ENCODE measurements around the gene TUSC2.

Gene TUSC2

DNA sequence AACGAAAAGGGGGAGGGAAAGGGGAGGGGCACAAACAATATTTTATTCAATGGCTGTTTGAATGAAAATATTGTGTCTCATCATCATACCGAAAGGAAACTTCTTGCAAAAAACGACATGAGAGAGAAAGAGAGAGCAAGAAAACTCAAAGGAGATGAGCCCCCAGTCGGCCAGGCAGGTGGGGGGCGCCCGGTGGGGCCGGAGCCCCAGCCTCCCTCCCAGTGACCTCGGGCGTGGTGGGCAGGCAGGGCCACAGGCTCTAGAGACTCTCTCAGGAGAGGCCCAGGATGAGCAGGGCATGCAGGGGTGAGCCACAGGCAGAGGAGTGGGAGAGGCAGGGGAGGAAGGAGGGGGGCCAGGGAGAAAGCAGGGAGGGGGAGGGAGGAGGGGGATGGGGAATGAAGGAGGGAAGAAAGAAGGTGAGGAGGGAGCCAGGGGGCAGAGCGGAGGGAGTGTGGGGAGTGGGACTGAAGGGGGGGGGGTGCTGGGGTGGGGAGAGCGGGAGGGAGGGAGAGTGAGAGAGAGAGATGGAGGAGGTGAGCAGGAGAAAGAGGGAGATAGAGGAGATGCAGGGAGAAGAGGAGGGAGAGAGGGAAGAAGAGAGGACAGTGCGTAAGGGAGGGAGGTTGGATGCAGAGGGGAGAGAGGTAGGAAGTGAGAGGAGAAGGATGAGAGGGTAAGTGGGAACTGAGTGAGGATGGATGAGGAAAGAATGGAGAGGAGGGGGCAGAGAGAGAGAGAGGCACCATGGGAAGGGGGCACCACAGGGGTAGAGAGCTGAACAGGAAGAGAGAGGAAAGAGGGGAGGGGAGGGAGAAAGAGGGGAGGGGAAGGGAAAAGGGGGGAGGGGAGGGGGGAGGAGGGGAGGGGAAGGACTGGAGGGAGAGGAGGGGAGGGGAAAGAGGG, 45.4 kb upstream of the TUSC2 start:
- no peak for TF ChIP-seq MAX (IDR thresholded peaks at IDR 0.05)
- TF ChIP-seq TAF1 (IDR thresholded peaks at IDR 0.05; ENCODE audit: low read depth), result no peak
- no peak for TF ChIP-seq TCF12 (IDR thresholded peaks at IDR 0.05; ENCODE audit: low read depth)
- TF ChIP-seq ZBTB7A (IDR thresholded peaks at IDR 0.05; ENCODE audit: low read depth), result no peak
- TF ChIP-seq, protein P1, sequence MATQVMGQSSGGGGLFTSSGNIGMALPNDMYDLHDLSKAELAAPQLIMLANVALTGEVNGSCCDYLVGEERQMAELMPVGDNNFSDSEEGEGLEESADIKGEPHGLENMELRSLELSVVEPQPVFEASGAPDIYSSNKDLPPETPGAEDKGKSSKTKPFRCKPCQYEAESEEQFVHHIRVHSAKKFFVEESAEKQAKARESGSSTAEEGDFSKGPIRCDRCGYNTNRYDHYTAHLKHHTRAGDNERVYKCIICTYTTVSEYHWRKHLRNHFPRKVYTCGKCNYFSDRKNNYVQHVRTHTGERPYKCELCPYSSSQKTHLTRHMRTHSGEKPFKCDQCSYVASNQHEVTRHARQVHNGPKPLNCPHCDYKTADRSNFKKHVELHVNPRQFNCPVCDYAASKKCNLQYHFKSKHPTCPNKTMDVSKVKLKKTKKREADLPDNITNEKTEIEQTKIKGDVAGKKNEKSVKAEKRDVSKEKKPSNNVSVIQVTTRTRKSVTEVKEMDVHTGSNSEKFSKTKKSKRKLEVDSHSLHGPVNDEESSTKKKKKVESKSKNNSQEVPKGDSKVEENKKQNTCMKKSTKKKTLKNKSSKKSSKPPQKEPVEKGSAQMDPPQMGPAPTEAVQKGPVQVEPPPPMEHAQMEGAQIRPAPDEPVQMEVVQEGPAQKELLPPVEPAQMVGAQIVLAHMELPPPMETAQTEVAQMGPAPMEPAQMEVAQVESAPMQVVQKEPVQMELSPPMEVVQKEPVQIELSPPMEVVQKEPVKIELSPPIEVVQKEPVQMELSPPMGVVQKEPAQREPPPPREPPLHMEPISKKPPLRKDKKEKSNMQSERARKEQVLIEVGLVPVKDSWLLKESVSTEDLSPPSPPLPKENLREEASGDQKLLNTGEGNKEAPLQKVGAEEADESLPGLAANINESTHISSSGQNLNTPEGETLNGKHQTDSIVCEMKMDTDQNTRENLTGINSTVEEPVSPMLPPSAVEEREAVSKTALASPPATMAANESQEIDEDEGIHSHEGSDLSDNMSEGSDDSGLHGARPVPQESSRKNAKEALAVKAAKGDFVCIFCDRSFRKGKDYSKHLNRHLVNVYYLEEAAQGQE (IDR thresholded peaks at IDR 0.05; ENCODE audit: low read depth), result no peak
- no peak for TF ChIP-seq EP300 (IDR thresholded peaks at IDR 0.05; ENCODE audit: borderline replicate concordance)
- TF ChIP-seq RAD21 (IDR thresholded peaks at IDR 0.05; ENCODE audit: low read depth), result no peak
- no peak for TF ChIP-seq FOXM1 (IDR thresholded peaks at IDR 0.05; ENCODE audit: borderline replicate concordance, low read depth)
- TF ChIP-seq, protein P2, sequence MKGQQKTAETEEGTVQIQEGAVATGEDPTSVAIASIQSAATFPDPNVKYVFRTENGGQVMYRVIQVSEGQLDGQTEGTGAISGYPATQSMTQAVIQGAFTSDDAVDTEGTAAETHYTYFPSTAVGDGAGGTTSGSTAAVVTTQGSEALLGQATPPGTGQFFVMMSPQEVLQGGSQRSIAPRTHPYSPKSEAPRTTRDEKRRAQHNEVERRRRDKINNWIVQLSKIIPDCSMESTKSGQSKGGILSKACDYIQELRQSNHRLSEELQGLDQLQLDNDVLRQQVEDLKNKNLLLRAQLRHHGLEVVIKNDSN (IDR thresholded peaks at IDR 0.05), result no peak

DNA sequence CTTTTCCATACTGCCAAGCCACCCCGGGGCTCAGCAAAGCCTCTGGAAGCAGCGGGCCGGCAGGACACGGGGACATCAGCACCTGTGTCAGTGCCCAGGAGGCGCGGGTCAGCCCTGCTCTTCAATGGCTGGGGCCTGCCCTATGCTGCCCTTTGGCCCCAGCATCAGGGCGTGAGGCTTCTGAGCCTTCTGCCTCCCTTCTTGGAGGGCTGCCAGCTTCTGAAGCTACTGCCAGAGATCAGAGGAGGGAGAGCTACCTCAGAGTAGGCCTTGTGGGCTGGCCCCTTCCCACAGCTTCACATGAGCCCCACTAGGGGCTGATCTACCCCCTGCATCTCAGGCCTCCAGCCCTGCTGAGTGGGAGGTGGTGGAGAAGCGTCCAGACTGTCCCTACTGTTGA, 44.3 kb upstream of the TUSC2 start:
- TF ChIP-seq NFIC (IDR thresholded peaks at IDR 0.05) (no peak), FOXM1 (IDR thresholded peaks at IDR 0.05; ENCODE audit: borderline replicate concordance, low read depth) (no peak), CEBPB (IDR thresholded peaks at IDR 0.05) (no peak), TCF12 (IDR thresholded peaks at IDR 0.05; ENCODE audit: low read depth) (no peak), YY1 (IDR thresholded peaks at IDR 0.05; ENCODE audit: low read depth) (no peak), ZBTB7A (IDR thresholded peaks at IDR 0.05; ENCODE audit: low read depth) (no peak), TAF1 (IDR thresholded peaks at IDR 0.05; ENCODE audit: low read depth) (no peak), EGR1 (IDR thresholded peaks at IDR 0.05) (no peak), TEAD4 (IDR thresholded peaks at IDR 0.05) (no peak), RAD21 (IDR thresholded peaks at IDR 0.05; ENCODE audit: low read depth) (no peak), MAX (IDR thresholded peaks at IDR 0.05) (no peak), EP300 (IDR thresholded peaks at IDR 0.05; ENCODE audit: borderline replicate concordance) (no peak), CREB1 (IDR thresholded peaks at IDR 0.05; ENCODE audit: low read depth) (no peak)
- TF ChIP-seq, protein P1 (IDR thresholded peaks at IDR 0.05; ENCODE audit: low read depth), result no peak
- TF ChIP-seq, protein P2 (IDR thresholded peaks at IDR 0.05), result no peak

GRCh38 chr3:50371133-50371685, 43.2 kb upstream of the TUSC2 start:
- TF ChIP-seq ZBTB7A (IDR thresholded peaks at IDR 0.05; ENCODE audit: low read depth) (no peak), RAD21 (IDR thresholded peaks at IDR 0.05; ENCODE audit: low read depth) (no peak), EGR1 (IDR thresholded peaks at IDR 0.05) (no peak), YY1 (IDR thresholded peaks at IDR 0.05; ENCODE audit: low read depth) (no peak), TCF12 (IDR thresholded peaks at IDR 0.05; ENCODE audit: low read depth) (no peak), TEAD4 (IDR thresholded peaks at IDR 0.05) (no peak), CREB1 (IDR thresholded peaks at IDR 0.05; ENCODE audit: low read depth) (no peak)

DNA sequence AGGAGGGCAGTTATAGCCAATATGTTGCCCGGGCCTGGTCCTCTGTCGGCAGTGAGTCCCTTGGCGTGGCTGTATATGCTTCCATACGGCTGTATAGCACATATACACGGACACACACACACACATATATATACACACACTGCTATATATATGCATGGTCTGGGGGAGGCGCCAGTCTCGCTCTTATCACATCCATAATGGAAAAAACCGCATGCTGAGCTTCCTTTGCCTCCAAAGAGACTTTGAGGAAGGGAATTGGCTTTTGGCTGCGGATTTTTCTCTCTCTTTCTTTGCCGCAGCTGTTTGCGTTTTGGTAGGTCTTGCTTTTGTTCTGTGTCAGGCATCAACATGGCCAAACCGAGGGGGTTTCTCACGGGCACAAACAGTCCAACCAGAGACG, 42.6 kb upstream of the TUSC2 start:
- TF ChIP-seq, protein P2 (IDR thresholded peaks at IDR 0.05), result no peak
- peak; percentile 64 for TF ChIP-seq RAD21 (IDR thresholded peaks at IDR 0.05; ENCODE audit: low read depth)

GRCh38 chr3:50369012-50369670, 41.1 kb upstream of the TUSC2 start:
- TF ChIP-seq YY1 (IDR thresholded peaks at IDR 0.05; ENCODE audit: low read depth), result no peak
- TF ChIP-seq, protein P1 (IDR thresholded peaks at IDR 0.05; ENCODE audit: low read depth), result no peak
- no peak for TF ChIP-seq NFIC (IDR thresholded peaks at IDR 0.05)
- TF ChIP-seq CEBPB (IDR thresholded peaks at IDR 0.05), result no peak
- TF ChIP-seq EGR1 (IDR thresholded peaks at IDR 0.05), result no peak
- TF ChIP-seq ZBTB7A (IDR thresholded peaks at IDR 0.05; ENCODE audit: low read depth), result no peak
- no peak for TF ChIP-seq MAX (IDR thresholded peaks at IDR 0.05)
- TF ChIP-seq TEAD4 (IDR thresholded peaks at IDR 0.05), result no peak
- TF ChIP-seq, protein P2 (IDR thresholded peaks at IDR 0.05), result no peak
- TF ChIP-seq EP300 (IDR thresholded peaks at IDR 0.05; ENCODE audit: borderline replicate concordance), result no peak
